ENCODE data around the gene NMNAT2.

NMNAT2 gene

DNA sequence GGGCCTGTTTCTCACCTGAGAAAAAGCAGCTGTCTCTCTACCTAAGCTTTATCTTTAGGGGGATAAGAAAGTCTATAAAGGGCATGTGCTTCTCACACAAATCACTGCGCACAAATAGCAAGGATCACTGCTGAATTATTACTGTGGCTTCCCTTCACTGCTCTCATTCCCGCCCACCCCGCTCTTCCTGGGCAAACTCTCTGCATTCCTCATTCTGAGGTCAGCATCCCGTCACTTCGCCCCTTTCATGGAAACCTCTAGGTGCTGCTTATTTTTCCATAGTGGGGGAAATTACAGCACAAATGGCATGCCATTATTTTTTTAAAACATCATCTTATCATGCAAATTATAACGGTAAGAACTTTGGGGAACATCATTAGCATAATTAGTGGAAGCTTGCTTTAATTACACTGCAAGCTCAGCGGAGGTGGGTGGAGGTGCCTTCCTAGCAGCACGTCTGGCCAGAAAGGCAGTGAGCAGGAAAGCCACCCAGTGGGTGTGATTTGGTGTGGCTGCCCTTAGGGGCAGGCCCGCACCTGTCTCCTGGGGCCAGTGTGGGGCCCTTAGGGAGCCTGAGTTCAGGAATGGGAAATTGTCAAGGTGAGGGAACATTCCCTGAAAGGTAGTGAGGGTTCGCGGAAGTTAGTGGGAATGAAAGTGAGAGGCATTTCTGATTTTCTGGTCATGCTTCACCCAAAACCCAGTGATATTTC, 126.2 kb downstream of the NMNAT2 start:
- Histone ChIP-seq H3K9me2 (ENCODE audit: low read depth, low read length) (no peaks in the 10 kb centered on the region), H3F3A (ENCODE audit: insufficient read depth, low read length) (no peaks in the 10 kb centered on the region), H3K27me3 (ENCODE audit: insufficient read depth, low read length) (peaks cover 9% of the 10 kb centered on the region; the same call in 1 of the 2 replicates), H3K27ac (ENCODE audit: low read depth, low read length, poor library complexity, severe bottlenecking) (no peak overlapping the region), H3K9me3 (ENCODE audit: low read length) (no peaks in the 10 kb centered on the region), H2AFZ (ENCODE audit: low read length) (no peak overlapping the region), H3K4me3 (ENCODE audit: low read depth, low read length, poor library complexity, severe bottlenecking) (no peak overlapping the region), H3K4me2 (ENCODE audit: low read length) (no peak overlapping the region), H3K9ac (ENCODE audit: low read length) (no peak overlapping the region), H3K4me1 (ENCODE audit: insufficient read depth, low read length, severe bottlenecking) (no peaks in the 10 kb centered on the region), H3K79me2 (ENCODE audit: insufficient read depth, low read length) (no peaks in the 10 kb centered on the region), H3K36me3 (ENCODE audit: insufficient read depth, low read length) (no peaks in the 10 kb centered on the region), H4K20me1 (ENCODE audit: insufficient read depth, low read length) (no peaks in the 10 kb centered on the region)
- TF ChIP-seq, protein P1, sequence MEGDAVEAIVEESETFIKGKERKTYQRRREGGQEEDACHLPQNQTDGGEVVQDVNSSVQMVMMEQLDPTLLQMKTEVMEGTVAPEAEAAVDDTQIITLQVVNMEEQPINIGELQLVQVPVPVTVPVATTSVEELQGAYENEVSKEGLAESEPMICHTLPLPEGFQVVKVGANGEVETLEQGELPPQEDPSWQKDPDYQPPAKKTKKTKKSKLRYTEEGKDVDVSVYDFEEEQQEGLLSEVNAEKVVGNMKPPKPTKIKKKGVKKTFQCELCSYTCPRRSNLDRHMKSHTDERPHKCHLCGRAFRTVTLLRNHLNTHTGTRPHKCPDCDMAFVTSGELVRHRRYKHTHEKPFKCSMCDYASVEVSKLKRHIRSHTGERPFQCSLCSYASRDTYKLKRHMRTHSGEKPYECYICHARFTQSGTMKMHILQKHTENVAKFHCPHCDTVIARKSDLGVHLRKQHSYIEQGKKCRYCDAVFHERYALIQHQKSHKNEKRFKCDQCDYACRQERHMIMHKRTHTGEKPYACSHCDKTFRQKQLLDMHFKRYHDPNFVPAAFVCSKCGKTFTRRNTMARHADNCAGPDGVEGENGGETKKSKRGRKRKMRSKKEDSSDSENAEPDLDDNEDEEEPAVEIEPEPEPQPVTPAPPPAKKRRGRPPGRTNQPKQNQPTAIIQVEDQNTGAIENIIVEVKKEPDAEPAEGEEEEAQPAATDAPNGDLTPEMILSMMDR (IDR thresholded peaks at IDR 0.05; ENCODE audit: low read length), result no peak
- TF ChIP-seq EZH2 (IDR thresholded peaks at IDR 0.05; ENCODE audit: borderline replicate concordance, low read length), result no peak

DNA sequence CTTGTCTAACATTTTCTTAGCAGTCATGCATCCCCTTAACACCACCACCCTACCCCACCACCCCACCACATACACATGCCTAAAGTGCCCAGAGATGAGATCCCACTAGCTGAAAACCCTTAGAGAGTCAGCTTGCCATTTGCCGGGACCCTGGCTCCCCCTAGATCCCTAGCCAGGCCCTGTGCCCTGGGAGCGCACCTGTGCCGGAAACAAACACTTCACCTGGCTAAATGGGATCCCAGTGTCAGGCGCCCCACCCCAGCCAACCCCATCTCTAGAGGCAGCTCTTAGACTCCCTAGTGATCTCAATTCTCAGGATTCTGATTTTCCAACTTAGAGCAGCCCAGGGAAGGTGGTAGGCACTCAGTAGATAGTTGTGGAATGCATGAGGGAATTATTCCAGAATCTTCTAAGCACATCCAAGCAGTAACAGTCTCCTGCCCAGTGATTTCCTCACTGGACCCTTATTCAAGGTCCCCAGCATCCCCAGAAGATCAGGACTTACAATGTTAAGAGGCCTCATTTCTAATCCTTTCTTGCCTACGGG, 126.9 kb downstream of the NMNAT2 start:
- no peak overlapping the region for H3K27ac ChIP-seq (ENCODE audit: low read depth, low read length, poor library complexity, severe bottlenecking)
- no peak overlapping the region for H3K4me2 ChIP-seq (ENCODE audit: low read length)
- no peaks in the 10 kb centered on the region for H4K20me1 ChIP-seq (ENCODE audit: insufficient read depth, low read length)
- no peak overlapping the region for H3K4me3 ChIP-seq (ENCODE audit: low read depth, low read length, poor library complexity, severe bottlenecking)
- TF ChIP-seq EZH2 (IDR thresholded peaks at IDR 0.05; ENCODE audit: borderline replicate concordance, low read length), result no peak
- TF ChIP-seq, protein P1 (IDR thresholded peaks at IDR 0.05; ENCODE audit: low read length), result no peak
- no peaks in the 10 kb centered on the region for H3K36me3 ChIP-seq (ENCODE audit: insufficient read depth, low read length)
- H3F3A ChIP-seq (ENCODE audit: insufficient read depth, low read length), result no peaks in the 10 kb centered on the region
- H3K79me2 ChIP-seq (ENCODE audit: insufficient read depth, low read length), result no peaks in the 10 kb centered on the region
- no peak overlapping the region for H3K9ac ChIP-seq (ENCODE audit: low read length)
- H3K4me1 ChIP-seq (ENCODE audit: insufficient read depth, low read length, severe bottlenecking), result no peaks in the 10 kb centered on the region
- no peaks in the 10 kb centered on the region for H3K9me3 ChIP-seq (ENCODE audit: low read length)
- no peak overlapping the region for H2AFZ ChIP-seq (ENCODE audit: low read length)
- peaks cover 9% of the 10 kb centered on the region; the same call in 1 of the 2 replicates for H3K27me3 ChIP-seq (ENCODE audit: insufficient read depth, low read length)
- no peaks in the 10 kb centered on the region for H3K9me2 ChIP-seq (ENCODE audit: low read depth, low read length)

DNA sequence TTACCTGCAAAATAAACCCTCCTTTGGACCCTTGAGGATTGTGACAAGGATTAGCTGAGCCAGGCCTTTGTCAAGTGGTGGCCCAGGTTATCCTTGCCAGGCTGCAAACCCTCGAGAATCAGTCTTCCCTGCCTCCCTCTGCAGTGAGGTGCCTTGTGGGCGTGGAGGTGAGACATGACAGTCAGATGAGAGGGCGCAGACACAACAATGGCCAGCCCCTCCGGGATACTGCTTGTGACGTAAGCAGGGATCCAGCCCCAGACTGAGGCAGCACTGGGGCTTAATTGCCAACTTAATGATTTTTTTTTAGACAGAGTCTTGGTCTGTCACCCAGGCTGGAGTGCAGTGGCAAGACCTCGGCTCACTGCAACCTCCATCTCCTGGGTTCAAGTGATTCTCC, 127.6 kb downstream of the NMNAT2 start:
- Histone ChIP-seq H3K9ac (ENCODE audit: low read length) (no peak overlapping the region), H3K9me3 (ENCODE audit: low read length) (no peaks in the 10 kb centered on the region), H3K4me2 (ENCODE audit: low read length) (no peak overlapping the region), H3K4me1 (ENCODE audit: insufficient read depth, low read length, severe bottlenecking) (no peaks in the 10 kb centered on the region), H3K9me2 (ENCODE audit: low read depth, low read length) (no peaks in the 10 kb centered on the region), H3F3A (ENCODE audit: insufficient read depth, low read length) (no peaks in the 10 kb centered on the region), H2AFZ (ENCODE audit: low read length) (no peak overlapping the region), H4K20me1 (ENCODE audit: insufficient read depth, low read length) (no peaks in the 10 kb centered on the region), H3K4me3 (ENCODE audit: low read depth, low read length, poor library complexity, severe bottlenecking) (no peak overlapping the region), H3K27me3 (ENCODE audit: insufficient read depth, low read length) (peaks cover 9% of the 10 kb centered on the region; the same call in 1 of the 2 replicates), H3K79me2 (ENCODE audit: insufficient read depth, low read length) (no peaks in the 10 kb centered on the region), H3K36me3 (ENCODE audit: insufficient read depth, low read length) (no peaks in the 10 kb centered on the region), H3K27ac (ENCODE audit: low read depth, low read length, poor library complexity, severe bottlenecking) (no peak overlapping the region)
- TF ChIP-seq, protein P1 (IDR thresholded peaks at IDR 0.05; ENCODE audit: low read length), result no peak
- no peak for TF ChIP-seq EZH2 (IDR thresholded peaks at IDR 0.05; ENCODE audit: borderline replicate concordance, low read length)

Data from OCI-LY1 (cell line).